GM23338 (cell line): ENCODE measurements around the gene ZNF587. TPM values are rescaled to one million over a fixed set of nuclear protein-coding genes. Genes with fewer than 3 reads are reported as not detected.

Experiments used
- ATAC-seq: fragments of 200-7000 bp; cut with Tn5 transposase; 3 replicates; pipeline ENCODE4 v1.9.1; 2020
- DNase-seq: peaks from one replicate; pipeline ENCODE4 v3.0.0-alpha.2; 2015; ENCODE audit warnings: low spot score
- H2AFZ ChIP-seq: fragments of 200-600 bp; sonication (generic); 2 replicates; pipeline ENCODE4 v1.8.0; 2016; ENCODE audit warnings: antibody characterized with exemption, mild to moderate bottlenecking, moderate library complexity
- H3F3A ChIP-seq: fragments of 200-600 bp; sonication (generic); replicated peaks from 2 replicates; pipeline ENCODE4 v1.8.0; 2017; ENCODE audit warnings: antibody characterized with exemption, mixed run types, low read depth
- H3K27ac ChIP-seq: fragments of 200-600 bp; sonication (generic); 2 replicates; pipeline ENCODE4 v1.6.1; 2016; ENCODE audit warnings: low read depth
- H3K27me3 ChIP-seq: fragments of 200-600 bp; sonication (generic); 2 replicates; pipeline ENCODE4 v1.8.0; 2016; ENCODE audit warnings: mild to moderate bottlenecking, mixed run types, moderate library complexity; ENCODE audit not compliant: insufficient read depth
- H3K36me3 ChIP-seq: fragments of 200-600 bp; sonication (generic); 2 replicates; pipeline ENCODE4 v1.8.0; 2016; ENCODE audit warnings: mild to moderate bottlenecking; ENCODE audit not compliant: insufficient read depth
- H3K4me1 ChIP-seq: fragments of 200-600 bp; sonication (generic); 2 replicates; pipeline ENCODE4 v1.8.0; 2016; ENCODE audit warnings: mild to moderate bottlenecking, moderate library complexity; ENCODE audit not compliant: insufficient read depth
- H3K4me2 ChIP-seq: fragments of 200-600 bp; sonication (generic); 2 replicates; pipeline ENCODE4 v1.7.1; 2017; ENCODE audit warnings: mixed run types
- H3K4me3 ChIP-seq: fragments of 200-600 bp; sonication (generic); 2 replicates; pipeline ENCODE4 v1.6.1; 2016; ENCODE audit warnings: mixed run types
- H3K79me2 ChIP-seq: fragments of 200-600 bp; sonication (generic); replicated peaks from 2 replicates; pipeline ENCODE4 v1.8.0; 2017; ENCODE audit warnings: mild to moderate bottlenecking; ENCODE audit not compliant: insufficient read depth
- H3K9me2 ChIP-seq: fragments of 200-600 bp; sonication (generic); 2 replicates; pipeline ENCODE4 v1.8.0; 2017; ENCODE audit not compliant: insufficient read depth
- H4K20me1 ChIP-seq: fragments of 200-600 bp; sonication (generic); replicated peaks from 2 replicates; pipeline ENCODE4 v1.8.0; 2017; ENCODE audit warnings: mild to moderate bottlenecking; ENCODE audit not compliant: insufficient read depth
- H3K27ac Mint-ChIP-seq: 2 replicates; pipeline ENCODE4 v1.8.0; 2020; ENCODE audit warnings: inconsistent platforms, mild to moderate bottlenecking, moderate library complexity, mixed read lengths
- H3K27me3 Mint-ChIP-seq: 3 replicates; pipeline ENCODE4 v1.8.0; 2022; ENCODE audit warnings: low read depth, mild to moderate bottlenecking, moderate library complexity, mixed read lengths, inconsistent platforms; ENCODE audit not compliant: insufficient read depth, poor library complexity
- H3K36me3 Mint-ChIP-seq: 3 replicates; pipeline ENCODE4 v1.8.0; 2021; ENCODE audit warnings: low read depth, mild to moderate bottlenecking, inconsistent platforms, moderate library complexity, mixed read lengths
- H3K4me1 Mint-ChIP-seq: 3 replicates; pipeline ENCODE4 v1.8.0; 2020; ENCODE audit warnings: mild to moderate bottlenecking, inconsistent platforms, mixed read lengths
- H3K4me3 Mint-ChIP-seq: 3 replicates; pipeline ENCODE4 v1.8.0; 2021; ENCODE audit warnings: moderate library complexity, mild to moderate bottlenecking, inconsistent platforms, mixed read lengths
- H3K9me3 Mint-ChIP-seq: 3 replicates; pipeline ENCODE4 v1.8.0; 2020; ENCODE audit warnings: moderate library complexity, mild to moderate bottlenecking, inconsistent platforms, mixed read lengths
- CTCF ChIP-seq, 2 experiments: fragments of 200-600 bp in 1 of 2; sonication (generic) in 1 of 2; conservative IDR thresholded peaks; 2 replicates each; pipeline versions ENCODE4 v1.5.1 to v1.6.1; 2016 to 2017; ENCODE audit warnings: antibody characterized with exemption in 2 of 2, low read depth in 2 of 2, mild to moderate bottlenecking in 2 of 2, moderate library complexity in 1 of 2
- EZH2 ChIP-seq: fragments of 200-600 bp; sonication (generic); IDR thresholded peaks from one replicate; pipeline ENCODE4 v1.8.0; 2017; ENCODE audit warnings: antibody characterized with exemption, mild to moderate bottlenecking, low read depth; ENCODE audit not compliant: unreplicated experiment
- JUNB ChIP-seq: IDR thresholded peaks from one replicate; pipeline ENCODE4 v1.6.1; 2016; ENCODE audit warnings: antibody characterized with exemption; ENCODE audit not compliant: unreplicated experiment
- POLR2AphosphoS5 ChIP-seq: IDR thresholded peaks from 2 replicates; pipeline ENCODE4 v1.6.1; 2016; ENCODE audit warnings: antibody characterized with exemption, low read depth
- STAT1 ChIP-seq: IDR thresholded peaks from one replicate; pipeline ENCODE4 v1.6.1; 2016; ENCODE audit warnings: antibody characterized with exemption; ENCODE audit not compliant: unreplicated experiment
- ZNF114 ChIP-seq: fragments of 250-450 bp; sonication (Bioruptor Pico); IDR thresholded peaks from 2 replicates; pipeline ENCODE4 v1.5.0; 2020; ENCODE audit warnings: mild to moderate bottlenecking, moderate library complexity
- ZNF331 ChIP-seq: fragments of 250-450 bp; sonication (Bioruptor Pico); IDR thresholded peaks from 2 replicates; pipeline ENCODE4 v1.5.0; 2020; ENCODE audit warnings: low read depth, mild to moderate bottlenecking, moderate library complexity
- ZNF462 ChIP-seq: fragments of 250-450 bp; sonication (Bioruptor Pico); IDR thresholded peaks from 2 replicates; pipeline ENCODE4 v1.5.0; 2020; ENCODE audit warnings: mild to moderate bottlenecking, moderate library complexity
- polyA plus RNA-seq: library from polyadenylated mRNA; unstranded; fragments of >200 nt; fragmentation: Nextera tagmentation; extraction: Ambion mirVana; gene quantifications from 2 replicates; pipeline ENCODE4 v1.2.1, GENCODE V29; 2016
- total RNA-seq: library from RNA; depleted of rRNA; stranded (reverse); fragments of >200 nt; shearing (Covaris generic); gene quantifications from 2 replicates; pipeline ENCODE4 v1.2.3, GENCODE V29; 2014

ZNF587 gene
- total and polyA plus RNA-seq, 2 experiments from 2014 or later, result 12.8 to 31.8 TPM

- no peak for TF ChIP-seq ZNF462
Observed at GRCh38 chr19:57900311-57900710, 50.7 kb downstream of the ZNF587 start (continued).

- Mint-ChIP-seq H3K9me3 (no peaks in the 10 kb centered on the region), H3K27me3 (peaks cover 1% of the 10 kb centered on the region), H3K4me1 (peaks cover 6% of the 10 kb centered on the region; the same call in 2 of the 3 replicates), H3K4me3 (no peak overlapping the region), H3K36me3 (peaks cover 15% of the 10 kb centered on the region), H3K27ac (no peak overlapping the region)
- Histone ChIP-seq H3K27ac (no peak overlapping the region), H3K27me3 (no peaks in the 10 kb centered on the region), H3K9me2 (no peaks in the 10 kb centered on the region), H3K36me3 (no peaks in the 10 kb centered on the region), H4K20me1 (peaks cover 9% of the 10 kb centered on the region), H3K4me3 (no peak overlapping the region), H3F3A (0 out of 2 replicates have a peak, but pooled peaks cover 2% of the 10 kb centered on the region), H3K79me2 (0 out of 2 replicates have a peak, but pooled peaks cover 5% of the 10 kb centered on the region), H3K4me2 (no peak overlapping the region), H3K4me1 (no peaks in the 10 kb centered on the region), H2AFZ (no peak overlapping the region)
- ATAC-seq, result peak; percentile 31; the same call in 2 of the 3 replicates
- no peak for DNase-seq
- TF ChIP-seq CTCF (conservative IDR thresholded peaks at IDR 0.05; ENCODE audit: low read depth in 2 of 2), result no peak
- no peak for TF ChIP-seq ZNF462
- TF ChIP-seq ZNF114, result no peak
- TF ChIP-seq STAT1, result no peak
- TF ChIP-seq JUNB, result no peak
- no peak for TF ChIP-seq ZNF331 (CRISPR knock-in tag)
- TF ChIP-seq EZH2, result no peak
- no peak for TF ChIP-seq POLR2AphosphoS5
Observed at GRCh38 chr19:57903618-57904184, 54.0 kb downstream of the ZNF587 start.
